Activated T-helper 1 cell treated with Interleukin-2 at 50 U/mL for 16 hours (primary cell): ENCODE measurements around the gene FER.
"Not testable (repeated sequence)": the region's sequence is repeated elsewhere in the genome, so short reads cannot be mapped to it uniquely, and the experiment has no call there.

ENCODE experiments used
- DNase-seq: peaks from one replicate; pipeline ENCODE4 v3.0.0-alpha.2; 2020; ENCODE audit warnings: low read depth

The FER gene

DNA sequence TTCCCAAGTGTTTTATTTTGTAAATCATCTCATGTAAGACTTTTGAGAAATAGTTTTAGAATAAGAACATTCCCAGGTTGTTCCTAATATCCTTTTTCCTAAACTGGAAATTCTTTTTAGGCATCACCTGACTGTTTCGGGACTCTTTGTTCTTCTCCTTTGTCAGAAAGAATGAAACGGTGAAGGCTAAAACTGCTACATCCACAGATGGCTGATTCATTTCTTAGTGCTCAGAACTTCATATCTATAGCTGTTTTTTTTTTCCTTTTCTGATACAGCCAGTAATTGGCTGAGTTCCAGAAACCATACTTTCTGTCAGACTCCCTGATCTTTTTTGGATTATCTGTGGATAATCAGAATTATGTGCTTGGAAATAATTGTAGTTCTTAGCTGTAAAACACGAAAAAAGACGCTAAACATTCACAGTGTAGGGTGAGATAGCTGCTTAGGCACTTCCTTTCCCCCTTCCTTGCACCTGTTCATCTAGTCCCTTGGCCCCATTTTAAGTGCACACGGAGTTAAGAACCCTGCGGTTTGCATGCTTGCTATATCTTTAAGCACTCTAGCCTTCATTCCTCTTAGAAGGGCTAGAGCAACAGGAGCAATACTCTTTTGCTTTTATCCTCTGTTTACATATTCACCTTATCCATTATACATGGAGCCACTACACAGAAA lies 378.2 kb downstream of the FER start:
- no peak for DNase-seq

DNA sequence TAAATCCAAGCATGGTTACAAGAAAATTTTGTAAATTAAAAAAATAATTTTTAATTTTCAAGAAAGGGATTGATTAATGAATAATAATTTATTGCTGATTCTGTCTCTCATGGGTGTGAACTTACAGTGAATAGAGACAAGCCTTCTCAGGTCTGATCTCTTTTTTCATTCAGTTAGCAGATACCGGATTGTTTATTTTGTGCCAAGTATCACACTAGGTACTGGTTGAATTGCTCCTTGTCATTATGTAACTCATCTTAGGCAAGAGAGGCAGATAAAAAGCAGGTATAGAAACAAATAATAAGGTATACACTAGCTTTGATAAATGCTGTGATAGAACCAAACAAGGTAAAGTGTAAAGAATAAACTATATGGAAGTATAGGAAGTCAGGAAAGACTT lies 378.8 kb downstream of the FER start:
- DNase-seq, result no peak

DNA sequence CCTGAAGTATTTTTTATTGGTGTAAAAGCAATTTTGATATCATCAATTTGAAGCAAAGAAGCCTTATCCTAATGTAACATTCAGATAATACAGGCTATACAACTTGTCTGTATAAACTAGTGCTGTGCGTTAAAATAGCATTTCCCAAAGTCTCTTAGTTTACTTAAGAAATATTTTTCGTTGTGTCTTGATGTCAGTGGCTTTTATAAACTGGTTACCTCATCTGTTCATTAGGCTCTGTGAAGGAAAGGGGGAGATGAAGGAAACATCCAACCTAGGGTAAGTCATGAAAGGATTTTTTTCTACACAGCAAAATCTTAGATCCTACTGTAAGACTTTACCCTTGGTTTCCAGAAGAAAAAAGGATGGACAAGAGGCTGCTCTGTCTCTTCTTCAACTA lies 389.2 kb downstream of the FER start:
- no peak for DNase-seq

DNA sequence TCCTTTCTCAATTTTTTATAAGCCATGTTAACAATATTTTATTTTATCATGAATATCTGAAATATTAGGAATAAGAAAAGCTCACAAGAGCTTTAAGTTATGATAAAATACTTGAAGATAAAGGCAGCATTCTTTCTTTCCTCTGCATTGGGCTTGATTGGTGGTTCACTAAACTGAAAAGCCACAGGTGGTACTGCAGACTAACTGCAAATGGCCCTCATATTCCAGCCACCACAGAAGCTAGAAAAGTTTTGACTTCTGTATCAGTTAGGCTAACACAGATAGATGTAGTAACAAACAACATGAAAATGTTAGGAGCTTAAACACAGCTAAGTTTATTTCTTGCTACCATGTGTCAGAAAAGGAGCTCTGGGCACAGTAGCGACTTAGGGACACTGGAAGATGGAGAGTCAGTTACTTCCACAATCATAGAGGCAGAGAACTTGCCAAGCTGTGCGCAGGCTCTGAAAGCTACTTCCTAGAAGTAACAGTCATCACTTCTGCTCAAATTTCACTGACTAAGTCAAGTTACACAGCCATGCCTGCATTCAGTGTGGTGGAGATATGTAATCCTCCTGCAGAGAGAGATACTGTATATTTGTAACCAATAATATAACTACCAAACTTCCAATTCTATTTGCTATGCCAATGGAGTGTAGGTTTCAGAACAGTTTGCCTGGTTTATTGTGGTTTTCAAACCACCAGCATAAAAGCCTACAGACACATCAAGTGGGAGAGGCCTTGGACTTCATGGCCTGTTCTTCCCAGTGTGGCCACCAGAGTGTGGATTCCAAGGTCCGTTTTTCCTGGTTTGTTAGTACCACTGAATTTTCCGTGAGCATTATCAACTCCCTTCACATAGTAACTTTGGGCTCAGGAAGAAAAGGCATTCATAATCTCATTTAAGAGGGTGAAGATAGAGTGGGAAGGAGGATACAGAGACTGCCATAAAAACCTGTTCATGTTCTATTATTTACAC lies 393.8 kb downstream of the FER start:
- DNase-seq, result no peak

DNA sequence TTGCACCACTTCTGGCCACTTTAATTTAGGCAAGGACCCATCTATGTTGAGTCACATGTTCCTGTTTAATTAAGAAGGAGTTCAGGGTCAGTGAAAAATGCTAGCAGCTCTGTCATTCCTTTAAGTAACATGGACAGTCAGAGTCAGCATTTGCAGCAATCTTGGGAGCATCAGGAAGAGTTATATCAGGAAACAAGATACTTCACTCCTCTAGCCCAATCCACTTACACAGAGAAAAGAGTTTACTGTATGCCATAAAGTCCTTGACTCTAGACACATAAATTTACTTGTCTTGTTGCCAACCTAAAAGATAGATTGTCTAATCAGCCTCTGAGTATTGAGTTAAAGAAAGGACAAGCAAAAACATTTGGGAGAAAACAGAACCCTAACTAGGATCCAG lies 395.3 kb downstream of the FER start:
- no peak for DNase-seq

DNA sequence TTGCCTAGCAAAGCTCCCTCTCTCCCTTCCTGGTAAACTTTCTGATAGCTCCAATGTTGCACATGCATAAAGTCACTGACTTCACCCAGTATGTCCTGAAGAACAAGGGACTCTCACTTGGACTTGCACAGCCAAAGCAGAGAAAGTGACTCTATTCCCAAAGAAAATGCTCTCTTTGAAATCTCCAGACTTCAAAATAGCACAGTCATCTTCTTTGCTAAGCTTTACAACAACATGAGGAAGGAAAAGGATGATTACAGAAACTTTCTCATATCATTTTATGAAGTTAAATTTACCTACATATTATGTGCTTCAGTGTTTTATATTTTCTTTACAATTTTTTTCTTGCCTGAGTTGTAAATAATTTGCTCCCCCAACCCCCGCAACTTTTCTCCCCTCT lies 397.4 kb downstream of the FER start:
- DNase-seq, result no peak

DNA sequence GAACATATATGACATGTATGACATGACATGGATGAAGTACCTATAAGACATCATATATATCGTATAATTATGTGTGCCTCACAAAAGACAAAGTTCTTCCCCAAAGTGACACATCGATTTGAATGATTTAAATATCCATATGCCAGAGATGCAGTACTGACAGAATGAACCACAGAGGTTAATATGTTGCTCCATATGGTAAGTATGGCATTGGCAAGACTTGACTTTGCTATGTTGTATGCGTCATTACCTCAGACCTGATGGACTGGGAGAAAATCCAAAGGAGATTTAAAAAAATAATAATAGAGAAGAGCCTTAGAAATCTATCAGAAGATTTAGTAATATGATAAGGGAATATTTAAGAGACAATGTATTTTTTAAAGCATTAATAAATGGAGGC lies 398.9 kb downstream of the FER start:
- DNase-seq, result no peak

DNA sequence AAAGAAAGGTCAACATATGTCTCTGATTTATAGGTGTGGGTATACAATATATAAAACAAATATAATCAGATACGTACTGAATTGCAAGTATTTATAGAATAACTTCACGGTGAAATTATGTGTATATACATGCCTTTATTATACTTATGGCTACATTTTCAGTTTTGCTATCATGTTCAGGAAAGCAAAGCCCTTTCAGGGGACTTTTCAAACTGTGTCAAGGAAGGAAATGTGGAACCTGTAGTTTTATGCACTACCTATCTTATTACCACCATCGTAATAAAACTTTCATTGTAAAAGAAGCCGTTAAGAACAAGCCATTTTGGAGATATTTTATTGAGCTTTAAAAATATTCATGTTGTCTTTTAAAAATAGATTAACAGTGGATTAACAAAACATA lies 404.9 kb downstream of the FER start:
- no peak for DNase-seq

DNA sequence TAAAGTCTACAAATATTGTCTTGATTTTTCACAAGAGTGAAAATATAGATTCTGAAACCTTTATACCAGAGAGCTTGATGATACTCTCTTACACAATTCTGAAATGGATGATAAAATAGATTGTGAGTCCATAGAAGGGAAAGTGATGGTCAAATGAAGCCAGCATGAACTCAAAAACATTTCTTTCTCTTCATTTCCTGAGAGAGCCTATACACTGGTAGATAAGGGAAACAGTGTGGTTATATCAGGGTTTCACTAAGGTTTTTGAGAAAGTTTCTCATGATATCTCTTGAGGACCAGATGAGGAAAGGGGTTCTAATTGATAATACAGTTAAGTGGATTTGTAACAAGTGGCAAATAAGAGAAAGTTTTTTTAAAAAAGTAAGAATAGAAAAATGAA lies 407.9 kb downstream of the FER start:
- DNase-seq, result no peak

DNA sequence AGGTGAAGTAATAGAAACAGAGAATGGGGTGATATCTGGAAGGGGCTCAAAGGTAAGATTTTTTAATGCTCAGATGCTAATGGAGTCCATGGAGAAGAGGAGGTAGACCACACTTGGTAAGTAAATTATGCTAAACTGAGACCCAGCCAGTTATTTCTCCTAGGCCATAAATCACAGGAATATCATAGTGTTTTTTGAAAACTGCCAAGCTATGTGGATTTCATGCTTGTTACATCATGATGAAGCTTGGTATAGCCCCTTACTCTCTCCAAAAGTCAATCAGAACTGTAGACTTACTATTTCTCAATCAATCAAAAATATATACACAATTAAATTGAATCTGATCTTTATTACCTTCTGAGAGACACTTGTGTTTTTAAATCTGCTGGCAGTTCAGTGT lies 409.2 kb downstream of the FER start:
- DNase-seq, result no peak

DNA sequence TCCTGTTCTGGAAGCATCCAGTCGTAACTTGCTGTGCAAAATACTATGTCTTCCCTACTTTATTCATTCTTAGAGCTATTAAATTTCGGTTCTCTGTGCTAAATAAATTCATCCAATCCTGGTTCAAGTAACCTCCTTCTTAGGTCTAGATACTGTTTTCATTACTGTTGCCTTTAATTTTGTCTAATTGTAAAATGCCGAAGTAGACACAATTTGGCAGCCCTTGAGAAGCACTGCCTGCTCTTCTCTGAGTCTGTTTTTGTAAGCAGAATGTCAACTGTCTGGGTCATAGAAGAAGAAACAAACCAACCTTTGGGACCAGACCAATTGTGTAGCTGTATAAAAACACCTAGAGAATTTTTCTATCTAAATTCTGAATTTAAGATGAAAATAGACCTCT lies 412.8 kb downstream of the FER start:
- no peak for DNase-seq

DNA sequence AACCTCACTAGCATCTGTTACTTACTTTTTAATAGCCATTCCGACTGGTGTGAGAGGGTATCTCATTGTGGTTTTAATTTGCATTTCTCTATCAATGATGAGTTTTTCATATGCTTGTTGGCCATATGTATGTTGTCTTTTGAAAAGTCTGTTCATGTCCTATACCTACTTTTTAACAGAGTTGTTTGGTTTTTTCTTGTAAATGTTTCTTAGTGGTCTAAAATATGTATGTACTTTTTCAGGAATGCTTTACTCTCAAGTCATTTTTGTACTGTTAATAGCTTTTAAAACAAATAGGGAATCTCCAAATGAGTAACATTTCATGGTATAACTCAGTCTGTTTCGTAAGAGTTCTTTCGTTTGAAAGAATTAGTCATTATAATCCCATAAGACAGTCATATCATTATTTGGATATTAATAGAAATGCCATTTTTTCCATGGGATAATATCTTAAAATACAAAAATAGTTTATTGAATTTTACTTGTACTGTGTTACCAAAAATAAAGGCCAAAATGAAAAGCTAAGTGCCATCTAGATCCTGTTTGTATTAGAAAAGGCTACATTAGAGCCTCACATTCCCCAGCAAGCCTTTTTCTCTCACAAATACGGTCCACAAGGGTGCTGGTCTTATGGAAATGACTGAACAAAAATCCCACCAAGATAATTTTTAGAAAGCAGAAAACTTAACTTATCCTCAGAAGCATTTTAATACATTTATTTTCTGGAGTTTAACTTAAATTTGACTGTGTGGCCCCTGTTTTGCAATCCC lies 414.4 kb downstream of the FER start:
- no peak for DNase-seq

DNA sequence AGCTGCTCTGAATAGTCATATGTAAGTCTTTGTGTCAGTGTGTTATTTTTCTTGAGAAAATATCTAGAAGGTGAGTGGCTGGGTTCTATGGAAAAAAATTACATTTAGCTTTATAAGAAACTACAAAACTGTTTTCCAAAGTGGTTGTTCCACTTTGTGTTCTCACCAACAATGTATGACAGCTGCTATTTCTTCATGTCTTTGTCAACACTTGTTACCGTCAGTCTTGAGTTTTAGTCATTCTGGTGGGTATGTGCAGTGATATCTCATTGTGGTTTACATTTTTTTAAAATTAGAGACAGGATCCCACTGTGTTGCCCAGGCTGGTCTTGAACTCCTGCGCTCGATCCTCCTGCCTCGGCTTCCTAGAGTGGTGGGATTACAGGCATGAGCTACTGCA lies 415.6 kb downstream of the FER start:
- no peak for DNase-seq

DNA sequence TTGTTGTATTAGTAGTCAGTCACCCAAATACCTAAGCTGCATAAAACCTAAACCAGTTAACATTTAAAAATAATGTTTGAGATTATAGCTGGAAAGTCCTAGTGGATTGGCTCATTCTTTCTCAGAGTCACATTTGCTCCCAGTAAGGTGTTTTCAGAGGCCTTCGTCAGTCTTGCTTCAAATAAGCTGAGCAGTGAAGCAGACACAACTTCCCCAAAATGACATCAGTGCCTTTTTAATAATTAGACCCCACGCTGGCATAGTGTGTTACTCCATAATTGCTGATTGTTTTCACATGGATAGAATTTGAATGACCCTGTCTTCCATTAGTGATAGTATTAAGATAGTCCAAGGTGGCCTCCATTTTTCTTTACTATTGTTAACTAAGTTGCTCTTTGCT lies 416.3 kb downstream of the FER start:
- DNase-seq, result no peak

DNA sequence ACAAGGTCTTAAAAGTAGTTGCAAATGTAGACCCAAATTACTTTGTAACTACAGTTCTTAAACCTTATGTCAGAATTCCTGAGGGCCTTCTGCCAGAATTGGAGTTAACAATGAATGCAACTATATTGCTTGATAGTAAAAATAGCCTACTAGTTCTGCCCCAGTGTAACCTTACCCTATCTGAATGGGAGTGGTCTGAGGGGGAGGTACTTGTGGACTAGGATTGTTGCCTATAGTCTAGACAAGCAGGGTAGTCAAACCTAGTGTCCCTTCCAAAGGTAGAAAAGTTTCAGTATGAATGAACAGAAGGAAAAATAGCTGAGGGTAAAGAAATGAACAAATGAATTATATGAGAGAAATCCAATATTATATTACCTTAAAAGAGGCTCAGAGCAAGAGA lies 419.9 kb downstream of the FER start:
- DNase-seq, result no peak

DNA sequence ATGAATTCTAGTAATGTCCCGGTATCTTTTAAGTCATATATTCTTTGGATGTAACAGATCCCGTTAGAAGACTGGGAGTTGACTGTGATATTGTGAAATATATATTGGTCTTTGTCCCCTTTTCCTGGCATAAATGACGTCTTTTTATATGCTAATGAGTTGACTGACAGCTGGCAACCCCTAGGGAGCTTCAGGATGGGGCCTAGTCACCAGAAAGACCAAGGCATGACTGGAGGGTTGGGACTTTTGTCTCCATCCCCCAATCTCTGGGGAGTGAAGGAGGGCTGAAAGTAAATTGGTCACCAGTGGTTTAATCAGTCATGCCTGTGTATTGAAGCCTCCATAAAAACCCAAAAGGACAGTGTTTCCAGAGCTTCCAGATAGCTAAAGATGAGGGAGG lies 420.5 kb downstream of the FER start:
- no peak for DNase-seq

DNA sequence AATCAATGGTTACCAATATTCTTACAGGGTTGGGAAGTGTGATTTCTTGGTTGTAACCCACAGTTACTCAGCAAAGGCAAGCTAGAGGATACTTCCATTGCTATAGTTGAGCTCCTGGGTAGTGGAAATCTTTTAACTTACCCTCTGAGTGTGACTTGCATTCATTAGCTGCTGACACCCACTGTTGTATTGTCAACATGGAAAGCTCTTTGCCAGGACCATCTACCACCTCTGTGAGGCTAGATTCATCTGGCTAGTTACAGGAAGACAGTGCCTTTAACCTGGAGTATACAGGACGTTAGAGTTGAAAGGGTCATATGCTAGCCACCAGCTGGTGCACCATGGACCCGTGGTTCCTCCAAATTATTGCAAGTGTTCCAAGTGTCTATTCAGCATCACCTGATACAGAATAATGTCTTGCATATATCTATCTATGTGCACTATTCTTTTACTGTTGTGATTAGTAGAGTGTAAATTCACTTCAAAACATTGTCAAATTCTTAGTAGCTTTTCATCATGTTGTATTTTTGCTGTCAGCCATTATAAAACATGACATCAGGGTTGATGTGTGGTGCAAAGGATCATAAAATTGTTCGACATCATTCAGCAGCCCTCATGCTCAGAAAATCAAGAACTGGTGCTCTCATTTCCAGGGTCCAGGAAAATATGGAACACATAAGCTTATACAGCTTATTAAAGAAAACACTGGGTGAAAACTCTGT lies 423.1 kb downstream of the FER start:
- DNase-seq, result no peak

DNA sequence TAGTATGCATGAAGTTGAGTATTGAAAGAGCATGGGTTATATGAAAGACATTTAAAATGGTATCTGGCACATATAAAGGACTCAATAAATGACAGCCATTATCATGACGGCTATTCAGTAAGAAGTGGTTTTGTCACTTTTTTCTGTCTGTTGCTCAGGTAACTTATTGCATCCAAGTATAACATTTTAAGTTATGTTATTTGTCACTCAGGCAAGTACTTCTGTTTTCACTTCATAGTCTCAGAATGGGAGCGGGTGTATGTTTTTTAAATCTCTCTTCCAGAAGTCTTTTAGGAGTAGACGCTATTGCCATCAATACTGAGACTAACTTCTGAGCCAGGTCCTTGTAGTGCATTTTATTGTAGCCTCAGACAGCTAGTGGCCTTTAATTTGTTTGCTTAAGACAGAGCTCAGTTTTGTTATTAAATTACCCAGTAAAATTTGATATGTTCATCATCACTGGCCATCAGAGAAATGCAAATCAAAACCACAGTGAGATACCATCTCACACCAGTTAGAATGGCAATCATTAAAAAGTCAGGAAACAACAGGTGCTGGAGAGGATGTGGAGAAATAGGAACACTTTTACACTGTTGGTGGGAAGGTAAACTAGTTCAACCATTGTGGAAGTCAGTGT lies 423.9 kb downstream of the FER start:
- DNase-seq, result not testable (repeated sequence)

DNA sequence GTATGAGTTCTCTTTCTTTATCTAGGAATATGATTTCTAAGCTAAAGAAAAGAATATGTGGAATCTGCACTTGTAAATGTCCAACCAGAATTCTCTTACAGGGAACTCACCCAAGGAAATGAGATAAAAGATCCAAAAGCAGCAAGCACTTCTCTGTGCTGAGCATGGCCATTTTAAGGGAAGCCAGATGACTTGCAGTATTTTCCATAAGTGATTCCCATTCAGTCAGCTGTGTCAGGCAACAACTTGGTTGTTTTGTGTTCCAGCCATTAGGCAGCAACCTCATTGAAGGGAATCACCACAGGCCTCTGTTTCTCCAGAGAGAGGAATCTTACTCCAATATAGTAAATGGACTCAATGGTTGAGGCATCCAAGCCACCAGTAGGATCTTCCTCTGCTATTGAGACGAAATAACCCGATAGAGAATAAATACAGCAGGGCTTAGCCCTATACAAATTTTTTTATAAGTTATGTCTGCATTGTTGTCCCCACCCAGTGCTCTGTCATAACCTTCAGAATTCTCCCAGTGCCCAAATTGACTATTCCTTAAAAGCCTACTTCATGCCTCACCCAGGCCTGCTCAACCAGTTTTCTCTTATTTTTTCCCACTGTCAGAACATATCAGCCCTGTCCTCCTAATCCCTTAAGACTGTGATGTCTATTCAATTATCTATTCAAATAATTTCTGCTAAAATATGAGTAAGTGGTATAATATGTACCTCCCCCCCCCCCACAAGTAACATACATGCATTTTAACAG lies 425.5 kb downstream of the FER start:
- no peak for DNase-seq

DNA sequence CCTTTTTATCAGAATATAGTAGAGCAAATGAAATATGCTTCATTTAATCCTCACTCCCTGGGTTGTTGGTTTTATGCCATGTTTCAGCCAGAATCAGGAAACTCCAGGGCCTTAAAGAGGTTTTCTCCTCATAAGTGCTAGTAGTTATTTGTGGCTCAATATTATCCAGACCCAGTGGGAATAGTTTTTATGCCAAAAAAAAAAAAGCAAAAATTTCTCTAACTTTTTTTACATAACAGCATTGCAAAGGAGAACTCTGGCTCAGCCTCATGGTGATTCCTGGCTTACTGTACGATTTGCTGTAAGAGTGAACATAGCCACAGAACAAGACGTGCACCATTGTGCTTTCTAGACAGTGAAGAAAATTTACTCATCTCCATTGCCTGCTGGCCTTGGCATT lies 429.5 kb downstream of the FER start:
- DNase-seq, result no peak

DNA sequence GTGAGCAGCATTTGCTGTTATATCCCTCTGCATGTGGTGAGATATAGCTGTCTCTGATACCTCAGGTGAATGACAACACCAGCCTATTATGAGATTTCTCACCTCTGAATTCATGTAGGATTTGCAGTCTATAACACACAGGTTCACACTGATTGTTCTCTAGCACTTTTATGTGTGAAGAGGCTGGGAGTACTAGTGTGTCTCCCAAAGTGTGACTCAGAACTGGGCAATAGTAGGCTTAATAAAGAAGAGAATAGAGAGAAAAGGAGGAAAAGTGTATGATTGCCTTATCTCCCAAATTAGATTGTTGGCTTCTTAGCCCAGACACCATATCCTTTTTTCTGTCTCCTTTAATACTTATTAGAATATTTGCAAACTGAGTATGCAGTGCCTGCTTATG lies 430.1 kb downstream of the FER start:
- DNase-seq, result no peak
